Neutrophil (primary cell): Measurements from ENCODE around the gene PRKCE.

ENCODE experiments used
- H3K27ac ChIP-seq: fragments of 200-600 bp; sonication (generic); 2 replicates; pipeline ENCODE4 v1.5.1; 2016; ENCODE audit warnings: mild to moderate bottlenecking, moderate library complexity
- H3K27me3 ChIP-seq: fragments of 200-600 bp; sonication (generic); 2 replicates; pipeline ENCODE4 v1.6.0; 2016; ENCODE audit warnings: mild to moderate bottlenecking
- H3K36me3 ChIP-seq: fragments of 200-600 bp; sonication (generic); 2 replicates; pipeline ENCODE4 v1.5.1; 2017
- H3K4me1 ChIP-seq, 2 experiments: fragments of 200-600 bp in 1 of 2; sonication (generic) in 1 of 2; 1 replicate in 1 of 2; 2 replicates in 1 of 2; pipeline versions ENCODE4 v1.5.1 to v1.6.1; 2013 to 2016; ENCODE audit warnings: low read depth in 1 of 2, low read length in 1 of 2, mild to moderate bottlenecking in 1 of 2, moderate library complexity in 1 of 2; ENCODE audit not compliant: control insufficient read depth in 1 of 2, insufficient read depth in 1 of 2
- H3K4me3 ChIP-seq, 2 experiments: fragments of 200-600 bp in 1 of 2; sonication (generic) in 1 of 2; 1 replicate in 1 of 2; 2 replicates in 1 of 2; pipeline ENCODE4 v1.5.1; 2013 to 2016; ENCODE audit warnings: low read depth in 1 of 2, low read length in 1 of 2, mild to moderate bottlenecking in 1 of 2, moderate library complexity in 1 of 2
- H3K9me3 ChIP-seq: fragments of 200-600 bp; sonication (generic); 2 replicates; pipeline ENCODE4 v1.5.1; 2016
- CTCF ChIP-seq: fragments of 200-600 bp; sonication (generic); IDR thresholded peaks from 2 replicates; pipeline ENCODE4 v1.5.1; 2016; ENCODE audit warnings: antibody characterized with exemption

PRKCE gene

GRCh38 chr2:46181306-46181705 lies 529.8 kb downstream of the PRKCE start:
- Histone ChIP-seq H3K27ac (no peak overlapping the region), H3K4me3 (no peak overlapping the region), H3K36me3 (no peaks in the 10 kb centered on the region), H3K4me1 (no peaks in the 10 kb centered on the region), H3K9me3 (no peaks in the 10 kb centered on the region), H3K27me3 (no peaks in the 10 kb centered on the region)
- no peak for TF ChIP-seq CTCF

- TF ChIP-seq CTCF, result no peak
These were observed 530.5 kb downstream of the PRKCE start for GRCh38 chr2:46181789-46182530.

GRCh38 chr2:46183426-46183825 lies 532.0 kb downstream of the PRKCE start:
- Histone ChIP-seq H3K9me3 (no peaks in the 10 kb centered on the region), H3K27ac (no peak overlapping the region), H3K36me3 (no peaks in the 10 kb centered on the region), H3K4me1 (peaks cover 0 to 4% of the 10 kb centered on the region in 2 experiments), H3K4me3 (no peak overlapping the region), H3K27me3 (no peaks in the 10 kb centered on the region)
- no peak for TF ChIP-seq CTCF

More at GRCh38 chr2:46181789-46182530, 530.5 kb downstream of the PRKCE start:
- Histone ChIP-seq H3K27me3 (no peaks in the 10 kb centered on the region), H3K4me3 (no peak overlapping the region), H3K27ac (no peak overlapping the region), H3K4me1 (peaks cover 0 to under 1% of the 10 kb centered on the region in 2 experiments), H3K36me3 (no peaks in the 10 kb centered on the region), H3K9me3 (no peaks in the 10 kb centered on the region)

GRCh38 chr2:46184794-46185583 lies 533.5 kb downstream of the PRKCE start:
- Histone ChIP-seq H3K4me1 (peaks cover 0 to 4% of the 10 kb centered on the region in 2 experiments), H3K36me3 (no peaks in the 10 kb centered on the region), H3K27me3 (no peaks in the 10 kb centered on the region), H3K4me3 (no peak overlapping the region), H3K27ac (no peak overlapping the region), H3K9me3 (no peaks in the 10 kb centered on the region)
- no peak for TF ChIP-seq CTCF

- no peaks in the 10 kb centered on the region for H3K27me3 ChIP-seq
- TF ChIP-seq CTCF, result no peak
- no peaks in the 10 kb centered on the region for H3K9me3 ChIP-seq
- no peak overlapping the region for H3K4me3 ChIP-seq
- no peaks in the 10 kb centered on the region for H3K36me3 ChIP-seq
- peak overlapping the region; percentile 11 for H3K27ac ChIP-seq
- H3K4me1 ChIP-seq, result peaks cover 0 to 4% of the 10 kb centered on the region in 2 experiments
These were observed 535.7 kb downstream of the PRKCE start for GRCh38 chr2:46187112-46187618.
